KMS-11 (cell line): Measurements from ENCODE around the gene SAMHD1.

Experiments used
- H2AFZ ChIP-seq: fragments of 200-600 bp; sonication (generic); 2 replicates; pipeline ENCODE4 v1.6.1; 2016; ENCODE audit warnings: antibody characterized with exemption, mixed run types, low read depth
- H3K27ac ChIP-seq: fragments of 200-600 bp; sonication (generic); 2 replicates; pipeline ENCODE4 v1.6.1; 2016; ENCODE audit warnings: mild to moderate bottlenecking, mixed run types
- H3K27me3 ChIP-seq: fragments of 200-600 bp; sonication (generic); 2 replicates; pipeline ENCODE4 v1.6.1; 2017; ENCODE audit warnings: mild to moderate bottlenecking, low read depth, mixed run types, moderate library complexity; ENCODE audit not compliant: insufficient read depth
- H3K36me3 ChIP-seq: fragments of 200-600 bp; sonication (generic); 2 replicates; pipeline ENCODE4 v1.6.1; 2017; ENCODE audit warnings: mild to moderate bottlenecking, mixed run types; ENCODE audit not compliant: insufficient read depth
- H3K4me1 ChIP-seq: fragments of 200-600 bp; sonication (generic); 2 replicates; pipeline ENCODE4 v1.6.1; 2016; ENCODE audit warnings: mild to moderate bottlenecking, low read depth, mixed run types; ENCODE audit not compliant: poor library complexity, severe bottlenecking
- H3K4me2 ChIP-seq: fragments of 200-600 bp; sonication (generic); 2 replicates; pipeline ENCODE4 v1.7.0; 2016; ENCODE audit warnings: mild to moderate bottlenecking, mixed run types
- H3K4me3 ChIP-seq: fragments of 200-600 bp; sonication (generic); IDR thresholded peaks from 2 replicates; pipeline ENCODE4 v1.6.1; 2017; ENCODE audit warnings: low read depth, low read length, mixed read lengths; ENCODE audit not compliant: insufficient read depth
- H3K79me2 ChIP-seq: fragments of 200-600 bp; sonication (generic); 2 replicates; pipeline ENCODE4 v1.6.1; 2016; ENCODE audit warnings: low read depth, mixed run types; ENCODE audit not compliant: insufficient read depth
- H3K9ac ChIP-seq: fragments of 200-600 bp; sonication (generic); 2 replicates; pipeline ENCODE4 v1.6.1; 2016; ENCODE audit warnings: mild to moderate bottlenecking, mixed run types
- H4K20me1 ChIP-seq: fragments of 200-600 bp; sonication (generic); 2 replicates; pipeline ENCODE4 v1.6.1; 2016; ENCODE audit warnings: mild to moderate bottlenecking, mixed run types; ENCODE audit not compliant: insufficient read depth
- TF ChIP-seq, protein P1 (sequence below): fragments of 200-600 bp; sonication (generic); conservative IDR thresholded peaks from 2 replicates; pipeline ENCODE4 v1.6.1; 2017; ENCODE audit warnings: low read depth, mild to moderate bottlenecking, antibody characterized with exemption, low read length, moderate library complexity, mixed read lengths

SAMHD1 gene

DNA sequence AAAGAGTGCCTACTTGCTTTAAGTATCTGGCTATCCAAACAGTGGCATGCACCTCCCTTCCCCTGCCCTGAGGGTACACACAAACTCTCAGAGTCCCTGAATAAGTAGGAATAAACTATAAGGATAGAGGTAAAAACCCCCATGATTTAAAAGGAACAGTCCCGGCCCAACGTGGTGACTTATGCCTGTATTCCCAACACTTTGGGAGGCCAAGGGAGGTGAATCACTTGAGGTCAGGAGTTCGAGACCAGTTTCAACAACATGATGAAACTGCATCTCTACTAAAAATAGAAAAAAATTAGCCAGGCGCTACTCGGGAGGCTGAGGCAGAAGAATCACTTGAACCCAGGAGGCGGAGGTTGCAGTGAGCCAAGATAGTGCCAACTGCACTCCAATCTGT, 22.2 kb downstream of the SAMHD1 start:
- Histone ChIP-seq H3K4me2 (no peak overlapping the region), H4K20me1 (no peaks in the 10 kb centered on the region), H3K27ac (no peak overlapping the region), H3K27me3 (no peaks in the 10 kb centered on the region), H3K9ac (no peak overlapping the region), H3K79me2 (no peaks in the 10 kb centered on the region), H2AFZ (no peak overlapping the region), H3K36me3 (peaks cover 8% of the 10 kb centered on the region; the same call in 1 of the 2 replicates), H3K4me3 (no peak overlapping the region), H3K4me1 (peaks cover 7% of the 10 kb centered on the region)
- TF ChIP-seq, protein P1, sequence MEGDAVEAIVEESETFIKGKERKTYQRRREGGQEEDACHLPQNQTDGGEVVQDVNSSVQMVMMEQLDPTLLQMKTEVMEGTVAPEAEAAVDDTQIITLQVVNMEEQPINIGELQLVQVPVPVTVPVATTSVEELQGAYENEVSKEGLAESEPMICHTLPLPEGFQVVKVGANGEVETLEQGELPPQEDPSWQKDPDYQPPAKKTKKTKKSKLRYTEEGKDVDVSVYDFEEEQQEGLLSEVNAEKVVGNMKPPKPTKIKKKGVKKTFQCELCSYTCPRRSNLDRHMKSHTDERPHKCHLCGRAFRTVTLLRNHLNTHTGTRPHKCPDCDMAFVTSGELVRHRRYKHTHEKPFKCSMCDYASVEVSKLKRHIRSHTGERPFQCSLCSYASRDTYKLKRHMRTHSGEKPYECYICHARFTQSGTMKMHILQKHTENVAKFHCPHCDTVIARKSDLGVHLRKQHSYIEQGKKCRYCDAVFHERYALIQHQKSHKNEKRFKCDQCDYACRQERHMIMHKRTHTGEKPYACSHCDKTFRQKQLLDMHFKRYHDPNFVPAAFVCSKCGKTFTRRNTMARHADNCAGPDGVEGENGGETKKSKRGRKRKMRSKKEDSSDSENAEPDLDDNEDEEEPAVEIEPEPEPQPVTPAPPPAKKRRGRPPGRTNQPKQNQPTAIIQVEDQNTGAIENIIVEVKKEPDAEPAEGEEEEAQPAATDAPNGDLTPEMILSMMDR, result no peak

DNA sequence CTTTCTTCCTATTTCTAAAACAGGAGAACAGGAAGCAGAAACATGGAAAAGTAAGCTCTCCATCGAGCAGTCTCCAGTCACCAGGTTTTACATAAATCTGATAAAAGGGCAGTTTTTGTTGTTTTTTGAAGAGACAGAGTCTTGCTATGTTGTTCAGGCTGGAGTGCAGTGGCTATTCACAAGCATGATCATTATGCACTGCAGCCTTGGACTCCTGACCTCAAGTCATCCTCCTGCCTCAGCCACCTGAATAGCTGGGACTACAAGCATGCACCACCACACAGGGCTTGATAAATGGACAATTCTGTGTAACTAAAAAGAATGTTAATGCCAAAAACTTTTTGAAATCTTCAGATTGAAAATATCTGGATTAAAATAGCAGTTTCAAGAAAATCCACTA, 23.8 kb downstream of the SAMHD1 start:
- Histone ChIP-seq H4K20me1 (no peaks in the 10 kb centered on the region), H3K27me3 (no peaks in the 10 kb centered on the region), H3K4me3 (no peak overlapping the region), H3K27ac (no peak overlapping the region), H3K4me1 (peaks cover 7% of the 10 kb centered on the region), H3K36me3 (peaks cover 6% of the 10 kb centered on the region; the same call in 1 of the 2 replicates), H3K9ac (no peak overlapping the region), H3K4me2 (no peak overlapping the region), H3K79me2 (no peaks in the 10 kb centered on the region), H2AFZ (no peak overlapping the region)
- TF ChIP-seq, protein P1, result no peak

DNA sequence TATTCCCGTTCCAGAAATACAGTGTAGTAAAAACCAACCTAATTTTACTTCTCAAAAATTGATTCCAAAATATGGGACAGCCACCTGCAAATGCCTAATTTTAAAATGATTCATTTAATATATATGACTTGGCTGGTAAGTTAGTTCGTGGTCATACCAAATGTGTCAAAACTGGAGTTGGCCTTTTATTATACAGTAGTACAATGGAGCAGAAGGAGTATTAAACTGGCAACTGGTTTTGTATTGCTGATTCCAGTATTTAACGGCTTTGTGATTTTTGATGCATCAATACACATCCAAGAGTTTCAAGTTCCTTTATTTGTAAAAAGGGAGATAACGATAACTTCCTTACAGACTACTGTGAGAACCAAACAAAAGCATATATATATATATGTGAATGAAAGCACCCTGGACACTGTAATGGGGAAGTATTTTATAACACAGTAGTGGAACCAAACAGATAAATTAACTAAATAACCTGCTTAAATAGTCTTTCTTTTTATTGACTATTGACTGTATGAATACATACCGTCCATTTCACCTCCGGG, 24.8 kb downstream of the SAMHD1 start:
- TF ChIP-seq, protein P1, result no peak
- no peak overlapping the region for H3K4me2 ChIP-seq
- H3K9ac ChIP-seq, result no peak overlapping the region
- peaks cover 3% of the 10 kb centered on the region; the same call in 1 of the 2 replicates for H3K36me3 ChIP-seq
- no peak overlapping the region for H3K27ac ChIP-seq
- H3K27me3 ChIP-seq, result no peaks in the 10 kb centered on the region
- H3K4me3 ChIP-seq, result no peak overlapping the region
- H3K4me1 ChIP-seq, result peaks cover 7% of the 10 kb centered on the region
- no peaks in the 10 kb centered on the region for H3K79me2 ChIP-seq
- H4K20me1 ChIP-seq, result no peaks in the 10 kb centered on the region
- no peak overlapping the region for H2AFZ ChIP-seq

DNA sequence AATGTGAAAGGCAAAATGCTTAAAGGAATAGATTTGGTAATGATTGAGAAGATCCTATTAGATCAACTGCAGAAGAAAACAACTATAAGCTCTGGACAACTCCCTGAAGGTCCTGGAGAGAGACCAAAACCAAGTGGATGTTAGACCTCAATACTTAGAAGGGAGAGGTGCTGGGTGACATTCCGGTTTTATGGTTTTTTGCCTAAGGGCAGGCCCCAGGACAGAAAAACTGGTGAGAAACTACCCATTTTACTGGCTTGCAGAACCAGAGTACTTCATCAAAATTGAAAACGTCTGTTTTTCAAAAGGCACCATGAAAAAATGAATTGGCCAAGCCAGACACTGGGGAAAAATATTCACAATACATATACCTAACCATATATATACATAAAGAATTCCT, 26.3 kb downstream of the SAMHD1 start:
- H3K4me1 ChIP-seq, result peaks cover 7% of the 10 kb centered on the region
- no peaks in the 10 kb centered on the region for H3K36me3 ChIP-seq
- H3K27me3 ChIP-seq, result no peaks in the 10 kb centered on the region
- H3K4me2 ChIP-seq, result no peak overlapping the region
- H3K79me2 ChIP-seq, result no peaks in the 10 kb centered on the region
- H4K20me1 ChIP-seq, result no peaks in the 10 kb centered on the region
- no peak overlapping the region for H3K4me3 ChIP-seq
- H2AFZ ChIP-seq, result no peak overlapping the region
- no peak overlapping the region for H3K9ac ChIP-seq
- no peak overlapping the region for H3K27ac ChIP-seq
- TF ChIP-seq, protein P1, result no peak
